Activated naive CD4-positive, alpha-beta T cell treated with anti-CD3 and anti-CD28 coated beads for 36 hours (primary cell): ENCODE measurements around the gene SLC6A6. TPM values are rescaled to one million over a fixed set of nuclear protein-coding genes. Genes with fewer than 3 reads are reported as not detected.
"Not testable (repeated sequence)": the region's sequence is repeated elsewhere in the genome, so short reads cannot be mapped to it uniquely, and the experiment has no call there.

ENCODE experiments used
- CTCF ChIA-PET: fragments of 350-600 bp; sonication (Branson Sonifier 250); formaldehyde crosslinking; loops from one replicate; lab custom pipeline; 2021; ENCODE audit warnings: antibody characterized with exemption; lab: Charles Lee
- DNase-seq: peaks from one replicate; pipeline ENCODE4 v3.0.0-alpha.2; 2020
- H3K27ac Mint-ChIP-seq: one replicate; pipeline ENCODE4 v1.8.0; 2021; ENCODE audit warnings: mild to moderate bottlenecking, mixed read lengths
- H3K27me3 Mint-ChIP-seq: one replicate; pipeline ENCODE4 v1.8.0; 2021; ENCODE audit warnings: low read depth, mixed read lengths
- H3K36me3 Mint-ChIP-seq: one replicate; pipeline ENCODE4 v1.8.0; 2021; ENCODE audit warnings: low read depth, mixed read lengths
- H3K4me1 Mint-ChIP-seq: one replicate; pipeline ENCODE4 v1.8.0; 2021; ENCODE audit warnings: low read depth, mixed read lengths
- H3K4me3 Mint-ChIP-seq: one replicate; pipeline ENCODE4 v1.8.0; 2021; ENCODE audit warnings: mild to moderate bottlenecking, moderate library complexity, mixed read lengths
- H3K9me3 Mint-ChIP-seq: one replicate; pipeline ENCODE4 v1.8.0; 2021; ENCODE audit warnings: mixed read lengths
- intact Hi-C: fragments of 100-400 bp; cut with micrococcal nuclease; formaldehyde crosslinking; loops from one replicate; pipeline ENCODE4 v1.15.1; 2023
- total RNA-seq, 2 experiments: library from RNA; stranded (reverse); gene quantifications; one replicate each; pipeline ENCODE4 v1.2.3, GENCODE V29; 2021

SLC6A6 gene
- total RNA-seq, 2 experiments from 2014 or later, result 32.2 to 36.9 TPM

DNA sequence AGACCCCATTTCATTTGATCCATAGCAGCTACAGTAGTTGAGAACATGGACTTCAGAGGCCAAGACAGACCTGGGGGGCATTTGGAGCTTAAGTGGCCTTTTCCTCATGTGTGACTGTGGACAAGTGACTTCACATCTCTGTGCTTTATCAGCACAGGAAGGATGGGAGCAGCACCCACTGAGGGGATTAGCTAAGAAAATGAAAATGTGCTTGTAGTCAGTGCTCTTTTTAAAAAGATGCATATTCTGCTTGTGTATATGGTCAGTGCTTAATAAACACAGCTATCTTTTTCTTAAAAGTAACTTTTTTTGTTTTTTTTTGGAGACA is 34.5 kb downstream of the SLC6A6 start:
- Mint-ChIP-seq H3K4me1 (peaks cover 40% of the 10 kb centered on the region), H3K36me3 (peaks cover 2% of the 10 kb centered on the region), H3K27me3 (no peaks in the 10 kb centered on the region), H3K27ac (no peak overlapping the region), H3K4me3 (no peak overlapping the region), H3K9me3 (no peaks in the 10 kb centered on the region)
- intact Hi-C loops, result no loop called here
- no peak for DNase-seq
- CTCF ChIA-PET, result interaction anchor here (0.9 kb wide), 1 partner anchor 10 kb away, joined by 3 read pairs; no protein-coding TSS in a partner anchor

DNA sequence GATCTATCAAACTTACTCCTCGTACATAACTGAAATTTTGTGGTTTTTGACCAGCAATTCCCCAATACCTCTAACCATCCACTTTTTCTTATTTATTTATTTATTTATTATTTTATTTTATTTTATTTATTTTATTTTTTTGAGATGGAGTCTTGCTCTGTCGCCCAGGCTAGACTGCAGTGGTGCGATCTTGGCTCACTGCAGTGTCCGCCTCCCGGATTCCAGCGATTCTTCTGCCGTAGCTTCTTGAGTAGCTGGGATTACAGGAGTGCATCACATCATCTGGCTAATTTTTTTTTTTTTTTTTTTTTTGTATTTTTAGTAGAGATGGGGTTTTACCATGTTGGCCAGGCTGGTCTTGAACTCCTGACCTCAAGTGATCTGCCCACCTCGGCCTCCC is 35.3 kb downstream of the SLC6A6 start:
- H3K27ac Mint-ChIP-seq, H3K9me3 Mint-ChIP-seq, H3K27me3 Mint-ChIP-seq, DNase-seq, H3K36me3 Mint-ChIP-seq, intact Hi-C loops, H3K4me3 Mint-ChIP-seq: not testable (repeated sequence)
- CTCF ChIA-PET, result interaction anchor here (0.7 to 0.9 kb wide), 2 partner anchors 11 to 233 kb away, joined by 3 read pairs; no protein-coding TSS in a partner anchor
- H3K4me1 Mint-ChIP-seq, result peaks cover 35% of the 10 kb centered on the region

DNA sequence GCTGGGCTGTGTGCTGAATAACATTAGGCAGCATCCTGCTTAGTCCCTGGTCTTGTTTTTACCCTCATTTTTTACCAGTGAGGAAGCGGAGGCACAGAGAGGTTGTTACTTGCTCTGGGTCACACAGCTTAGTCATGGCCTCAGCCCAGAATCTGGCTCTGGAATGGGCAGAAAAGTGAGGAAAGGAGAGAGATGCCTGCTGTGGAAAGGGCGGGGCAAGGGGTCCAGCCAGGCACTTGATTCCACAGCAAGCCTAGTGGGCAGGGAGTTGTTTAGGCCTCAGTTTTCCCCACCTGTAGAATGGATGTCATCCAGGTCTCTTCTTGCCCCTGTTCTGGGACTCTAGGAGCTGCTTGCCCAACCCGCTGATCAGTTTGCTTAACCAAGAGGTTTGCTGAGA is 35.9 kb downstream of the SLC6A6 start:
- Mint-ChIP-seq H3K4me1 (peaks cover 30% of the 10 kb centered on the region), H3K27me3 (no peaks in the 10 kb centered on the region), H3K9me3 (no peaks in the 10 kb centered on the region), H3K4me3 (no peak overlapping the region), H3K36me3 (peaks cover 2% of the 10 kb centered on the region), H3K27ac (no peak overlapping the region)
- intact Hi-C loops, result no loop called here
- no peak for DNase-seq
- CTCF ChIA-PET, result interaction anchor here (0.7 kb wide), 1 partner anchor 234 kb away, joined by 3 read pairs; no protein-coding TSS in a partner anchor

DNA sequence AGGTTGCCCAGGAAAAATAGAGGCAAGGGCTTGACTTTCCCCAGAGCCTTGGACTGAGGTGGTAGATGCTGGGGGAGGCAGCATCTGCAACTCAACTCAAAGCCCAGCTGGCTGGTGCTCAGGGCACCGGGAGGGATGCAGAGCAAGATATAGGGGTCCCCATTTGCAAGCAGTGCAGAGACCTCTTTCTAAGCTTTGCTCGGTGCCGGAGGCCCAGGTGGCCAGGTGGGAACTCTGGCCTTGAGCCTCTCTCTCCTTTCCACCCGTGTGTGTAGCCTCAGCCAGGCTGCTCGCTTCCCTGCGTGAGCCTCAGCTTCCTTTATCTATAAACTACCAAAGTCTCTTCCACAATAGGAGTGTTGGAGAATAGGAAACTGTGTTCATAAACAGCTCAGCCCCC is 36.5 kb downstream of the SLC6A6 start:
- peaks cover 2% of the 10 kb centered on the region for H3K36me3 Mint-ChIP-seq
- H3K27ac Mint-ChIP-seq, result no peak overlapping the region
- CTCF ChIA-PET, result interaction anchor here (0.9 to 1.5 kb wide), 3 partner anchors 8 to 235 kb away, joined by 3 to 5 read pairs (median 3); no protein-coding TSS in a partner anchor
- no peak for DNase-seq
- no peaks in the 10 kb centered on the region for H3K9me3 Mint-ChIP-seq
- H3K4me1 Mint-ChIP-seq, result peaks cover 23% of the 10 kb centered on the region
- intact Hi-C loops, result no loop called here
- H3K4me3 Mint-ChIP-seq, result no peak overlapping the region
- H3K27me3 Mint-ChIP-seq, result no peaks in the 10 kb centered on the region

DNA sequence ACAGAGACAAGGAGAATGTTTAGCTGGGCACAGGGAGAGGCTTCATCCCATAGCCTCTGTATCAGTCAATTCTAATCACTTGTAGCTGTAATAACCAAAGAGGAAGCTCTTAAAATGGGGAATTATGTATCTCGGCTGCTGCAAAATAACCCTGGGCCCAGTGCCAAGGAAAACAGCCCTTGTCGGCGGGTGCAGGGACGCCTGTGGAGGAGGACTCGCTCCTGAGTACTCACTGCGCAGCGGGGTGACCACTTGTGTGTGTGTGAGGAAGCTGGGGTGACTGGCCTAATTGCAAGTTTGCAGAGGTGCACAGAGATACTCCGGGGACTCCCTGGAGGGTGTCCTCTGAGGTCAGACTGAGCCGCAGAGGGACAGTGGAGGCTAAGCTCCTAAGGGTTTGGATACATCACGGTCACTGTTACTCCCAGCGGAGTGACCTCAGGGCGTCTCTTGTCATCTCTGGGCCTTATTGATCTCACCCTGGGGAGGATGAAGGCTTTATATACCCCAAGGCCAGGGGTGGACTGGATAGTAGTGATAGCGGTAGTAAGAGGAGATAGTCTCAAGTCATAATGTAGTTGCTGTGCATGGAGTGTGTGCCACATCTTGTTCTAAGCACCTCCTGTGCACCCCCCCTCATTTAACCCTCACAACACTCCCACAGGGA is 37.2 kb downstream of the SLC6A6 start:
- no peak overlapping the region for H3K27ac Mint-ChIP-seq
- intact Hi-C loops, result no loop called here
- H3K36me3 Mint-ChIP-seq, result peaks cover 6% of the 10 kb centered on the region
- H3K27me3 Mint-ChIP-seq, result no peaks in the 10 kb centered on the region
- DNase-seq, result no peak
- peaks cover 16% of the 10 kb centered on the region for H3K4me1 Mint-ChIP-seq
- CTCF ChIA-PET, result interaction anchor here (0.9 to 1.5 kb wide), 3 partner anchors 9 to 236 kb away, joined by 3 to 5 read pairs (median 3); no protein-coding TSS in a partner anchor
- no peak overlapping the region for H3K4me3 Mint-ChIP-seq
- H3K9me3 Mint-ChIP-seq, result no peaks in the 10 kb centered on the region

DNA sequence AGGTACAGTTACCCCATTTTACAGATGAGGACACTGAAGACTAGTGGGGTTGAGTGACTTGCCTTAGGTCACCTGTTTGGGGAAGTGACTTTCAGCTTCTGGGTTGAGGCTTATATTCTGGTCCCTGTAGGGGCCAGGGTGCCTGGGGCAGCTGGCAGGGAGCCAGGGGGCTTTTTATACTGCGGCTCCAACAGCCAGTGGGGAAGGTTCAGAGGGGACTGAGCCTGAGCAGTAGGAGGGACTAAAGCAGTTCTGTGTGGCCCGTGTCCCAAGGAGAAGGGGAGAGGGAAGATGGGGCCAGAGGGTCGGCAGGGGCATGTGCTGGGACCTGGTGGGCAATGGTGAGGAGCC is 37.7 kb downstream of the SLC6A6 start:
- H3K9me3 Mint-ChIP-seq, result no peaks in the 10 kb centered on the region
- no peaks in the 10 kb centered on the region for H3K27me3 Mint-ChIP-seq
- DNase-seq, result no peak
- H3K4me1 Mint-ChIP-seq, result peaks cover 14% of the 10 kb centered on the region
- CTCF ChIA-PET, result interaction anchor here (1.4 to 1.5 kb wide), 2 partner anchors 10 to 236 kb away, joined by 3 to 5 read pairs; no protein-coding TSS in a partner anchor
- H3K36me3 Mint-ChIP-seq, result peaks cover 6% of the 10 kb centered on the region
- intact Hi-C loops, result no loop called here
- H3K27ac Mint-ChIP-seq, result no peak overlapping the region
- H3K4me3 Mint-ChIP-seq, result no peak overlapping the region

DNA sequence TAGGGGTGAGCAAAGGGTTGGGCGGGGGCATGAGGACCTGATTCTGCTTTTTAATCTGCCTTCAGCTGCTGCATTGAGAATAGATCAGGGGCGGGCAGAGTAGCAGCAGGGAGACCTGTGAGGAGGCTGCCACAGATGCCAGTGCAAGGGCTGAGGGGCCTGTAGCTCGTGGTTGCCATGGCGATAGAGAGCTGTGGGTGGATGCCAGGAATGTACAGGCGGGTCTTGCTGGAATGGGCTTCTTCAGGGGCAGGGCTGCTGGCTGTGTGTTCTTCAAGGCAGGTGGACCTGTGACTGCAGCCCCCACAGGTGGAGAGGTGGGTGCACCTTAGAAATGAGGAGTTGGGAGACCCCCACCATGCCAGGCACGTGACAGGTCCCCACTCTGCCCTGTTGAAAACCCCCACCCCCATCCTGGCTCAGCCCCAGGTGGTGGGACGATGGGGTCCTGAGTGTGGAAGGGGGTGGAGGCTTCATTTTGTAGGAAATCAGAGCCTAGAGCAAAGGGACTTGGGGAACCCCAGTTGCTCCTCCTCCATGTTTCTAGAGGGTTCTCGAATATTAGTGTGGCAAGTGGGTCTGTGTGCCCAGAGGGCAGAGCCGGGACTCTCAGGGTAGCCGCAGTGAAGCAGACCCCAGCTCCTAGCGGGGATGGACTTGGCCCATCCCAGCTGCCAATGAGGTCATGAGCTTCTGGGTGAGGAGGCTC is 38.3 kb downstream of the SLC6A6 start:
- CTCF ChIA-PET, result interaction anchor here (1.0 kb wide), 1 partner anchor 174 kb away, joined by 3 read pairs; no protein-coding TSS in a partner anchor
- Mint-ChIP-seq H3K36me3 (peaks cover 10% of the 10 kb centered on the region), H3K9me3 (no peaks in the 10 kb centered on the region), H3K4me1 (peaks cover 14% of the 10 kb centered on the region), H3K27me3 (no peaks in the 10 kb centered on the region), H3K4me3 (no peak overlapping the region), H3K27ac (no peak overlapping the region)
- no peak for DNase-seq
- intact Hi-C loops, result no loop called here

DNA sequence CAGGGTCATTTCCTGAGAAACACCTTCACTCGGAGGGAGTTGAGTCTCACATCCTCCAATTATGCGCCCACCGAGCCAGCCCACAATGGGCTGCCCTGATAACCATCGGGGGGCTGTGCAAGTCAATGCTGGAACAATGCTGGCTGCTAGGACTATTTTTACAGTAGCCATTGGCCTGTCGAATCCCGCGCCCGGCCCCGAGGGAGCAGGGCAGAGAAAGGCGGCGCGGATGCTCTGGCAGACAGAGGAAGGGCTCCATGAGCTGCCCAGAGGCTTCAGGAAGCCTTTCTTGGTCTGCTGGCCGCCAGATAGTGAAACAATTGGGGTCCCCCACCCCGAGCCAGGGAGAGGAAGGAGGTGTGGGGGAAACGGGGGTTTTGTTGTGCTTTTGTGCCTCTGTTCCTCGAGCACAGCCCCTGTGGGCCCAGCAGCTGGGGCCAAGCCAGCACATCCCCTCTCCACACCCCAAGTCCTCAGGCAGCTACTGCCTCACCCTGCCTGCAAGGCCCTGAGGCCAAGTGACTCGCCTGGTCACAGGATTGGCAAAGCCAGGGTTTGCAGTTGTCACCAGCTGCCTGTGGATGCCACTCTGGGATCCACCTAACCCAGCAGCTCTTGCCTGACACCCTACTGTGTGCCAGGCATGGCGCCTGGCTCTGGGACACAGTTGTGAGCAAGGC is 39.0 kb downstream of the SLC6A6 start:
- DNase-seq, result no peak
- CTCF ChIA-PET, result interaction anchor here (1.0 kb wide), 1 partner anchor 175 kb away, joined by 3 read pairs; no protein-coding TSS in a partner anchor
- Mint-ChIP-seq H3K9me3 (no peaks in the 10 kb centered on the region), H3K27me3 (no peaks in the 10 kb centered on the region), H3K36me3 (peaks cover 15% of the 10 kb centered on the region), H3K4me3 (no peak overlapping the region), H3K4me1 (peaks cover 14% of the 10 kb centered on the region), H3K27ac (no peak overlapping the region)
- intact Hi-C loops, result no loop called here

DNA sequence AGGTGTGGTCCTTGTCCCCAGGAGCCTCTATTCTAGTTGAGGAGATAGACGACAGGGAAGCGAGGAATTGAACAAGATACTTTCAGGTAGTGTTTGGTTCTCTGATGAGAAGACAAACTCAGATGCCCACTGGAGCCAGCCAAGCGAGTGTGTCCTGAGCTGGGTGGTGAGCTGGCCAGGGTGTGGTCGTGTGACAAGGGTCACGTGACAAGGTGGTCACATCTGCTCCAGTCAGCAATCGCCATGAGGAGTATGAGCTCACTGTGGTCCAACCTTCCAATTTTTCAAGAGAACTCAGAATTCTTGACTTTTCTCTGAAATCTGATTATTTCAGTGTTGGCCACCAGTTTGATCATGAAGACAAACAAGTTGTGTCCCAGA is 39.5 kb downstream of the SLC6A6 start:
- Mint-ChIP-seq H3K4me3 (no peak overlapping the region), H3K27ac (no peak overlapping the region), H3K36me3 (peaks cover 19% of the 10 kb centered on the region), H3K9me3 (no peaks in the 10 kb centered on the region), H3K4me1 (peaks cover 11% of the 10 kb centered on the region), H3K27me3 (no peaks in the 10 kb centered on the region)
- intact Hi-C loops, result no loop called here
- no peak for DNase-seq
- CTCF ChIA-PET, result interaction anchor here (0.9 kb wide), 1 partner anchor 27 kb away, joined by 3 read pairs; no protein-coding TSS in a partner anchor

DNA sequence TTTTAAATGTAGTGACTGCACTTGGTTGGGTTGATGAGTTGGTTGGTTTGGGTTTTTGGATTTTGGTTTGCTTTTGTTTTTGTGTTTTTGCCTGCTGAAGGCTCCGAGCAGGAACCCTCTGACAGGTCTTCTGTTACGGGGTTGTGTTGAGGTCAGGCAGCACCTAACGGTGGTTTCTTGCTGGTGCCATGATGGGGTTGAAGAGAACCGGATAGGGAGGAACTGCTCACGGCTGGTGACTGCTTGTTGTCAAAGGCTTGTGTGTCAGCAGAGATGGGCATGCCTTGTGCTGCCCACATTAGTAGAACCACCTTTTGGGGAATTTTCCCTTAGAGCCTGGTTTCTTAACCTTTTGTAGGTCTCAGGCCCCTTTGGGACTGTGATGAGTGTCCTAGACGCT is 42.0 kb downstream of the SLC6A6 start:
- H3K4me1 Mint-ChIP-seq, result peaks cover 14% of the 10 kb centered on the region
- H3K36me3 Mint-ChIP-seq, result peaks cover 40% of the 10 kb centered on the region
- no peak for DNase-seq
- H3K4me3 Mint-ChIP-seq, result no peak overlapping the region
- intact Hi-C loops, result no loop called here
- H3K9me3 Mint-ChIP-seq, result no peaks in the 10 kb centered on the region
- H3K27me3 Mint-ChIP-seq, result no peaks in the 10 kb centered on the region
- no peak overlapping the region for H3K27ac Mint-ChIP-seq
- CTCF ChIA-PET, result no interaction called here

DNA sequence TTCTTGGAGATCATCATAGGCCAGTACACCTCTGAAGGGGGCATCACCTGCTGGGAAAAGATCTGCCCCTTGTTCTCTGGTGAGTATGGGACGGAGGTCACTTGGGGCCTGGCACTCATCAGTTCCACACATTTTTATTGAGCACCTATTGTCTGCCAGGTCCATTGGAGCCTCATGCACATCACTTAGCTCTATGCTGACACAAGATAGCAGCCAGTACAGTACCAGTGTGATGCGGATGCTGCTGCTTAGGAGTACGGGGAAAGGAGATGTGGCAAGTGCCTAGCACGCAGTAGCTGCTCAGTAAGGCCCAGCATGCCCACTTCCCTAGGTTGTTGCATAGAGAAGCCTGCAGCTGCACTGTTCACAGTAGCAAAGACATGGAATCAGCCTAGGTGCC is 43.4 kb downstream of the SLC6A6 start:
- Mint-ChIP-seq H3K27me3 (no peaks in the 10 kb centered on the region), H3K4me1 (peaks cover 6% of the 10 kb centered on the region), H3K27ac (no peak overlapping the region), H3K36me3 (peaks cover 40% of the 10 kb centered on the region), H3K4me3 (no peak overlapping the region), H3K9me3 (no peaks in the 10 kb centered on the region)
- no peak for DNase-seq
- intact Hi-C loops, result no loop called here
- CTCF ChIA-PET, result no interaction called here

DNA sequence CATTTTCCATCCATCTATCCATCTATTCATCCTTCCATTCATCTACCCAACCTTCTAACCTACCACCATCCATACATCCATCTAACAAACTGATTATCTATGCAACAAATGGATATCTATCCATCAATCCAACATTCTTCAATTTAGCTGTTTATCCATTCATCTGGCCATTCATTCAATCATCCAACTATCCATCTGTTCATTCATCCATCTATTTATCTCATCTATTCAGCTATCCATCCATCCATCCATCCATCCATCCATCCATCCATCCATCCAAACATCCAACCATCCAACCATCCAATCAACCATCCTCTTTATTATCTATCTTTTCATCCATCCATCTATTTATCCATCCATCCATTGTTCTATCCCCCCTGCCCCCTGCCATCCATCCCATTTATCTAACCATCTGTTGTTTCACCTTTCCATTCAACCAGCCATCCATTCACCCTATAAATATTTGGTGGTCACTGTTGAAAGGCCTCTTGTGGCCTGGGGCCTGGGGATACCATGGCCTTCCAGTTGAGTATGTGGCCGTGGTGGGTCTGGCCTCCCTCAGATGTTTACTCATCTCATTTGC is 44.7 kb downstream of the SLC6A6 start:
- intact Hi-C loops, result no loop called here
- CTCF ChIA-PET, result interaction anchor here (0.6 kb wide), 1 partner anchor 1039 kb away, joined by 3 read pairs; no protein-coding TSS in a partner anchor
- Mint-ChIP-seq H3K36me3 (peaks cover 46% of the 10 kb centered on the region), H3K9me3 (no peaks in the 10 kb centered on the region), H3K27me3 (no peaks in the 10 kb centered on the region), H3K4me1 (peaks cover 6% of the 10 kb centered on the region), H3K27ac (no peak overlapping the region), H3K4me3 (no peak overlapping the region)
- DNase-seq, result no peak
